NCI-H526 treated with DMSO at 0.1 percent for 48 hours (cell line): ENCODE results near the gene C5orf15.

Experiments
- DNase-seq: peaks from one replicate; lab custom pipeline; 2025; lab: John Stamatoyannopoulos, UW

C5orf15 gene

GRCh38 chr5:133921069-133921468, 47.4 kb downstream of the C5orf15 start:
- DNase-seq, result no peak

DNA sequence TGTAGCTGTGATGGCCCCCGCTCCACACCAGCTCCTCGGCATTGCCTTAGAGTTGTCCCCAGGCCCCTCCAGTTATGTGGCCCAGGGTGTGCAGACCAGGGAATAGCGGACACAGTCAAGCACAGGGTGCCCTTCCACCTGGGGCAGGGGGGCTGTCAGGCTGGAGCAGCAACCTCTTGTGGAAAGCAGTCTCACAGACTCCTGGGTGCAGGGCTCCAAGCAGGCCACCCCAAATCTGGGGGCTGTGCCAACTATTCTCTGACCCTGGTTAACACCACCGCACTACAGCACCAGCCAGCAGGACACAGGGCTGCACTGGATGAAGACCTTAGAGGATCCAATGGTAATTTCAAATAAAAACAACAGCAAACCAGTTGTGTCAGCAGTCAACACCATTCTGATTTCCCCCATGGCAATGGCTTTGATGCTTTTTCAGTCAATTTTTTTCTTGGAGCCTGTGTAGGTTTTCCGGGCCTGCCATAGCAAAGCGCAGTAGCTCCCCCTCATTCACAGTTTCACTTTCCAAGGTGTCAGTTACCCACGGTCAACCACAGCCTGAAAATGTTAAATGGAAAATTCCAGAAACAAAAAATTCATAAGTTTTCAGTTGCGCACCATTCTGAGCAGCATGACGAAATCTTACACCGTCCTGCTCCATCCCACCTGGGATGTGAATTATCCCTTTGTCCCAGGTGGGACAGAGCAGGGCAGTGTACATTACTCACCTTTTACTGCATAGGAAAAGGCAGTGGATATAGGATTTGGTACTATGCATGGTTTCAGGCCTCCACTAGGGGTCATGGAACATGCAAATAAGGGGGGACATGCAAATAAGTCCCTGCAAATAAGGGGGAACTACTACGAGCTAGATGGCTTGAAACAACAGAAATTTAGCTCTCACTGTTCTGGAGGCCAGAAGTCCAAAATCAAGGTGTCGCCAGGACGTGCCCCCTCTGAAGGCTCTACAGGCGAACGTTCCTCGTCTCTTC, 49.0 kb downstream of the C5orf15 start:
- no peak for DNase-seq

DNA sequence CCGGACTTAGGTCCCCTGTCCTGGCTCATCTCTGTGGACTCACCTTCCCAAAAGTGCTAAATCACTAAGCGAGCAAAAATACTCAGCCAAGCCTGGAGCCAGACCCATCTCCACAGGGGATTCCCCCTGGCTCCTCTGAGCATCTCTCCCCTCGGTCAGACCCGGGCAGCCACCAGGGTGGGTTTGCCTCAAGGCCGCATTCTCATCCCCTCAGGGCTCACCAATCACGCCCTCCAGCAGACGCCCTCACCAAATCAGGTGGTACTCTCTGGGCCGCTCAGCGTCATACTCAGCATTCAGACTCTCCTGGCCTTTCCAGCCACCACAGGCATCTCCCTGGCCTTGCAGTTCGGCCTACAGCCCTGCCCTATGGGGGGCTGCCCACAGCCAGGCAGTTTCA, 49.7 kb downstream of the C5orf15 start:
- no peak for DNase-seq

GRCh38 chr5:133918316-133918715, 50.1 kb downstream of the C5orf15 start:
- DNase-seq, result no peak

DNA sequence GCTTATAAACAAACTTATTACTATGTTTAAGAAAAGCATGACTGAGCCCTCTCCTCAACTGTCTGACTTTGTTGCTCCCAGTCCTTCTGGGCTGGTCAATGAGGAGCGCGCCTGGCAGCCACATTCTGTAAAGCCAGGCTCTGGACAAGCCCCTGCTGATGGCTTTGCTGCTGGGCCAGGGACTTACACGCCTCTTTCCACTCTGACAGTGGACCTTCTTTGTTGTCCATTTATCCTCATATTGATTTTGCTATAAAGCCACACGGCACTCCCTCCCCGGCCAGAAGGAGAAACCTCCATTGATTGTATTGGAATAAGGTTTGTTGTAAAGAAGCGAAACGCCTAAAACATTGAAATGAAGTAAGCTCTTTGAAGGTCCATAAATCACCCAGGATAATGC, 50.6 kb downstream of the C5orf15 start:
- no peak for DNase-seq

GRCh38 chr5:133916914-133917313, 51.5 kb downstream of the C5orf15 start:
- DNase-seq, result no peak

DNA sequence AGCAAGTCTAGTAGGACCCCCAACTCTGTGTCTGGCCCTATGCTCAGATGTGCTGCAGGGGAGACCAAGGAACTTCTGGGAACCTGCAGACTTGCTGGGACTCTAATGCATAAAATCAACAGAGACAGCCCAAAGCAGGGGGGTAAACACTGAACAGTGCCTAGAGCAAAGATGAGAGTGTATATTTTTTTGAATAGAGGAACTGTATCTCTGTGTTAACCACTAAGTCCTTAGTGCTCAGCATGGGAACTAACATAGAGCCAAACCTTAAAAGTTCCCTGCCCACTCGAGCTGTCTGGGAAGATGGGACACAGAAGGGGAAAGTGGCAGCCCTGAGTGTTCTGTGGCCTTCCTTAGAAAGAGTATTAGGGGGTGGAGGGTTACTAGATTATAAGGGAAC, 51.9 kb downstream of the C5orf15 start:
- DNase-seq, result no peak

- no peak for DNase-seq
Measured at GRCh38 chr5:133914434-133914833, 54.0 kb downstream of the C5orf15 start.

- DNase-seq, result no peak
Measured at GRCh38 chr5:133913413-133914155, 54.8 kb downstream of the C5orf15 start.

DNA sequence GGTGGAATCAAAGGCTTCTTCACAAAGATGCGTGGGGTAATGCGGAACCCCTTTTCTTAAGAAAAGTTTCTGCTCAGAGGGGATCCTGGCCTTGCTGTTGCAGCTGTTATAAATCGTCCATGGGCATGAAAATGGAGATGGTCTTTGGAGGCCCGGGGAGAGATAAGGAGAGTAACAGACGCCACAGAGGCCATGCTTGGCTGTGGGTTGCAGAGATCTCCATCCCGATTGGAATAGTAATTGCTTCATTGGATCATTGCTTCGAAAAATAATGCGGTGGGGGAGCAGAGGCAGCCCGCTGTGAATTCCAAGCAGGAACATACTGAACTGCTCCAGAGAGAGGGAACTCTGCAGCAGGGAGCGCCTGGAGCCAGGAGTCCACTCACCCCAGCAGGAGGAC, 55.5 kb downstream of the C5orf15 start:
- no peak for DNase-seq

DNA sequence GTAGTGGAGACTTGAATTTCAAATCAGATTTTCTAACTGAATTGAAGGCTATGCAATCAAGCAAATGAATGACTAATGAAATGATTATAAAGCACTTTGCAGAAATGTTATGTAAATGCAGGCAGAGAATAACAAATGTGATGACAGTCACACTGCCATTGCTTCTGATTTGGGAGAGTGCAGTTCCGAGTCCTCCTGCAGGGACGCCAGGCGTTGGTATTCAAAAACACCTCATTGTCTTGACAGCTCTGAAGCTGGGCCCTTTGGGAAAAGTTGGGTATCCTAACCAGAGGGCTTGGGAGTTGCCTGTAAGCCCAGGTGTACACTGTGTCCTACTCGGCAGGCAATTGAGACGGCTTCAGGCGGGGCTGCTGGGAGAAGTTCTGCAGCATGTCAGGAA, 57.9 kb downstream of the C5orf15 start:
- no peak for DNase-seq

- no peak for DNase-seq
Measured at GRCh38 chr5:133909603-133910002, 58.8 kb downstream of the C5orf15 start.

- no peak for DNase-seq
Measured at GRCh38 chr5:133907075-133907474, 61.4 kb downstream of the C5orf15 start.

DNA sequence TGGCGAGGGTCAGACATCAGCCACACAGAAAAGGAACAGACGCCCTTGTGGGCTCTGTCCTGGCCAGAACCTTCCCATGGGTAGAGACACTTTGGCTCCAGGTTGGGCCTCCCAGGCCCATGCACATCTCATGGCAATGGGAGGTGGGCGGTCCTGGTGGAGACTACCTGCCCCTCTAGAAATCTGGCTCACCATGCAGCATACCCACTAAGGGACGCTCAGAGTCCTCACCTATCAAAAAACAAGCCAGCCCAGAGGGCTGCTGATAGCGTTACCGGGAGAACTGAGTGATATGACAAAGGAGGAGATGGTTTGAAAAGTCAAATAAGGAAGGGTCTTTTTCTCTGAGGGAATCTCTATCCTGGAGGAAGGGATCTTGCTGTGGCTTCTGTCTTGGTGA, 62.1 kb downstream of the C5orf15 start:
- no peak for DNase-seq
